PC-9 (cell line): ENCODE data around the gene ERBB2. TPM values are rescaled to one million over a fixed set of nuclear protein-coding genes. Genes with fewer than 3 reads are reported as not detected.

ENCODE experiments used
- BruUV-seq: library from RNA; stranded (reverse); fragments of 400-500 nt; replicated peaks from 2 replicates; lab custom pipeline; 2021; lab: Mats Ljungman, UMichigan
- CTCF ChIA-PET: fragments of 300-600 bp; sonication (Branson Sonifier 250); formaldehyde crosslinking; loops from one replicate; lab custom pipeline; 2022; ENCODE audit warnings: antibody characterized with exemption; lab: Charles Lee
- POLR2A ChIA-PET: fragments of 300-600 bp; sonication (Branson Sonifier 250); formaldehyde crosslinking; loops from one replicate; lab custom pipeline; 2022; ENCODE audit warnings: antibody characterized with exemption; ENCODE audit not compliant: unreplicated experiment; lab: Charles Lee
- DNase-seq, 2 experiments: peaks; one replicate each; pipeline versions ENCODE4 v3.0.0 to v3.0.0-alpha.2; 2015 to 2022; ENCODE audit warnings: mixed read lengths in 1 of 2
- H2AFZ ChIP-seq: fragments of 200-600 bp; sonication (generic); 2 replicates; pipeline ENCODE4 v1.8.1; 2017; ENCODE audit warnings: antibody characterized with exemption
- H3F3A ChIP-seq: fragments of 200-600 bp; sonication (generic); 2 replicates; pipeline ENCODE4 v1.8.1; 2017; ENCODE audit warnings: antibody characterized with exemption, mild to moderate bottlenecking, low read depth; ENCODE audit not compliant: insufficient read depth
- H3K27ac ChIP-seq: fragments of 200-600 bp; sonication (generic); 2 replicates; pipeline ENCODE4 v1.6.1; 2016; ENCODE audit warnings: mixed run types
- H3K27me3 ChIP-seq: fragments of 200-600 bp; sonication (generic); 2 replicates; pipeline ENCODE4 v1.6.1; 2016; ENCODE audit warnings: low read depth, mixed run types; ENCODE audit not compliant: insufficient read depth
- H3K36me3 ChIP-seq: fragments of 200-600 bp; sonication (generic); 2 replicates; pipeline ENCODE4 v1.6.1; 2016; ENCODE audit warnings: low read depth, mixed run types
- H3K4me1 ChIP-seq: fragments of 200-600 bp; sonication (generic); replicated peaks from 2 replicates; pipeline ENCODE4 v1.6.1; 2016; ENCODE audit warnings: mixed run types; ENCODE audit not compliant: insufficient read depth
- H3K4me2 ChIP-seq: fragments of 200-600 bp; sonication (generic); 2 replicates; pipeline ENCODE4 v1.6.1; 2017; ENCODE audit warnings: mixed run types
- H3K4me3 ChIP-seq: fragments of 200-600 bp; sonication (generic); 2 replicates; pipeline ENCODE4 v1.6.1; 2016; ENCODE audit warnings: mixed run types
- H3K79me2 ChIP-seq: fragments of 200-600 bp; sonication (generic); 2 replicates; pipeline ENCODE4 v1.6.1; 2017; ENCODE audit warnings: low read depth, mixed run types
- H3K9me2 ChIP-seq: fragments of 200-600 bp; sonication (generic); 2 replicates; pipeline ENCODE4 v1.8.1; 2017; ENCODE audit warnings: mild to moderate bottlenecking; ENCODE audit not compliant: insufficient read depth
- H3K9me3 ChIP-seq: fragments of 200-600 bp; sonication (generic); 2 replicates; pipeline ENCODE4 v1.8.1; 2016; ENCODE audit warnings: low read depth; ENCODE audit not compliant: insufficient read depth
- H4K20me1 ChIP-seq: fragments of 200-600 bp; sonication (generic); 2 replicates; pipeline ENCODE4 v1.8.1; 2017; ENCODE audit not compliant: insufficient read depth
- CTCF ChIP-seq: fragments of 200-600 bp; sonication (generic); conservative IDR thresholded peaks from 2 replicates; pipeline ENCODE4 v1.6.1; 2017; ENCODE audit warnings: mixed run types, antibody characterized with exemption, mild to moderate bottlenecking, moderate library complexity
- EZH2 ChIP-seq: fragments of 200-600 bp; sonication (generic); IDR thresholded peaks from 2 replicates; pipeline ENCODE4 v1.8.0; 2017; ENCODE audit warnings: antibody characterized with exemption, low read depth
- intact Hi-C: fragments of 100-400 bp; cut with micrococcal nuclease; formaldehyde crosslinking; loops from one replicate; pipeline ENCODE4 v1.10.0; 2022; ENCODE audit not compliant: unreplicated experiment
- total RNA-seq: library from RNA; stranded (reverse); gene quantifications from 2 replicates; pipeline ENCODE4 v1.2.3, GENCODE V29; 2021

Gene ERBB2
- total RNA-seq, 1 experiment from 2014 or later: 90.6 TPM

GRCh38 chr17:39701012-39701783 lies 1.3 kb downstream of the ERBB2 start:
- Histone ChIP-seq H3K27ac (no peak overlapping the region), H2AFZ (no peak overlapping the region), H3K36me3 (no peaks in the 10 kb centered on the region), H3K9me2 (no peaks in the 10 kb centered on the region), H3K4me2 (peak overlapping the region; percentile 73), H3F3A (peaks cover 42% of the 10 kb centered on the region), H3K4me1 (peaks cover 58% of the 10 kb centered on the region), H4K20me1 (peaks cover 6% of the 10 kb centered on the region; the same call in 1 of the 2 replicates), H3K9me3 (no peaks in the 10 kb centered on the region), H3K79me2 (peaks cover 60% of the 10 kb centered on the region), H3K27me3 (no peaks in the 10 kb centered on the region), H3K4me3 (peak overlapping the region; percentile 71)
- intact Hi-C loops: no loop called here
- peak in 1 of 2 experiments; percentile 12 for DNase-seq
- ChIA-PET POLR2A (interaction anchor here (0.8 kb wide), 1 partner anchor 17 kb away, joined by 3 read pairs; no protein-coding TSS in a partner anchor), CTCF (interaction anchor here (0.5 to 1.2 kb wide), 4 partner anchors 20 to 80 kb away, joined by 3 to 7 read pairs (median 5); no protein-coding TSS in a partner anchor)
- no peak for TF ChIP-seq CTCF
- no peak for TF ChIP-seq EZH2
- BruUV-seq: TSS peak; percentile 36

GRCh38 chr17:39701784-39702422 lies 2.0 kb downstream of the ERBB2 start:
- POLR2A ChIA-PET: interaction anchor here (0.5 kb wide), 1 partner anchor 20 kb away, joined by 3 read pairs; no protein-coding TSS in a partner anchor
- peaks cover 6% of the 10 kb centered on the region; the same call in 1 of the 2 replicates for H4K20me1 ChIP-seq
- H3K4me3 ChIP-seq: peak overlapping the region; percentile 71; the same call in 1 of the 2 replicates
- intact Hi-C loops: no loop called here
- peaks cover 64% of the 10 kb centered on the region for H3K79me2 ChIP-seq
- H3K9me3 ChIP-seq: no peaks in the 10 kb centered on the region
- peak overlapping the region; percentile 73 for H3K4me2 ChIP-seq
- no peaks in the 10 kb centered on the region for H3K27me3 ChIP-seq
- peaks cover 49% of the 10 kb centered on the region for H3F3A ChIP-seq
- DNase-seq: no peak
- no TSS peak for BruUV-seq
- TF ChIP-seq EZH2 (no peak), CTCF (no peak)
- no peaks in the 10 kb centered on the region for H3K9me2 ChIP-seq
- no peaks in the 10 kb centered on the region for H3K36me3 ChIP-seq
- CTCF ChIA-PET: no interaction called here
- H2AFZ ChIP-seq: no peak overlapping the region
- H3K4me1 ChIP-seq: peaks cover 65% of the 10 kb centered on the region
- H3K27ac ChIP-seq: peak overlapping the region; percentile 51; the same call in 1 of the 2 replicates
